A549 (cell line): ENCODE measurements around the gene HIVEP1. TPM values are rescaled to one million over a fixed set of nuclear protein-coding genes. Genes with fewer than 3 reads are reported as not detected.

Source experiments
- ATAC-seq, 2 experiments: fragments of 200-7000 bp in 1 of 2; fragments of >200 bp in 1 of 2; cut with Nextera tagmentation in 1 of 2; cut with Tn5 transposase in 1 of 2; 3 replicates each; pipeline versions ENCODE4 v1.8.0 to v1.9.1; 2018 to 2020; ENCODE audit warnings: mild to moderate bottlenecking in 1 of 2, moderate library complexity in 1 of 2
- CTCF ChIA-PET: fragments of 300-600 bp; sonication (Branson Sonifier 250); formaldehyde crosslinking; extraction: SDS; loops from one replicate; lab custom pipeline; 2021; ENCODE audit warnings: antibody characterized with exemption, inconsistent platforms; lab: Yijun Ruan, JAX
- POLR2A ChIA-PET: fragments of 350-600 bp; formaldehyde crosslinking; extraction: SDS; loops from one replicate; lab custom pipeline; 2021; ENCODE audit warnings: antibody characterized with exemption, inconsistent platforms; lab: Yijun Ruan, JAX
- DNase-seq, 2 experiments: peaks; one replicate each; pipeline versions ENCODE4 v3.0.0 to v3.0.0-alpha.2; 2011 to 2016; ENCODE audit warnings: low read depth in 1 of 2, low spot score in 1 of 2
- FAIRE-seq: peaks from 2 replicates; lab custom pipeline; 2011; peaks lifted over from hg19 to GRCh38; lab: Jason Lieb, UNC
- H3K27ac ChIP-seq, 2 experiments: fragments of >200 bp; sonication (Bioruptor Twin); formaldehyde crosslinking; 3 replicates each; pipeline ENCODE4 v1.5.1; 2016 to 2017
- H3K4me1 ChIP-seq: fragments of >200 bp; sonication (Bioruptor Twin); formaldehyde crosslinking; 3 replicates; pipeline ENCODE4 v1.6.1; 2016
- H3K4me2 ChIP-seq: fragments of >200 bp; sonication (Bioruptor Twin); formaldehyde crosslinking; 3 replicates; pipeline ENCODE4 v1.6.1; 2016
- H3K4me3 ChIP-seq: fragments of >200 bp; sonication (Bioruptor Twin); formaldehyde crosslinking; 3 replicates; pipeline ENCODE4 v1.5.1; 2016
- H3K9me3 ChIP-seq: fragments of >200 bp; sonication (Bioruptor Twin); formaldehyde crosslinking; 3 replicates; pipeline ENCODE4 v1.6.1; 2016
- CEBPB ChIP-seq, 2 experiments: fragments of >200 bp in 1 of 2; sonication (Bioruptor Twin) in 1 of 2; formaldehyde crosslinking in 1 of 2; IDR thresholded peaks; 2 replicates each; pipeline ENCODE4 v1.6.1; 2012 to 2016
- CHD2 ChIP-seq: fragments of 150-350 bp; IDR thresholded peaks from 2 replicates; pipeline ENCODE4 v1.6.1; 2014; ENCODE audit warnings: low read length; ENCODE audit not compliant: partially characterized antibody
- GATA3 ChIP-seq: IDR thresholded peaks from 2 replicates; pipeline ENCODE4 v1.6.1; 2012; ENCODE audit warnings: borderline replicate concordance
- HDAC2 ChIP-seq: fragments of 200-600 bp; sonication (generic); IDR thresholded peaks from 2 replicates; pipeline ENCODE4 v1.6.1; 2016
- HOXA7 ChIP-seq: fragments of 250-450 bp; sonication (Bioruptor Pico); IDR thresholded peaks from 2 replicates; pipeline ENCODE4 v1.5.0; 2020; ENCODE audit warnings: mild to moderate bottlenecking, moderate library complexity
- JUNB ChIP-seq: fragments of >200 bp; sonication (Bioruptor Twin); formaldehyde crosslinking; IDR thresholded peaks from 2 replicates; pipeline ENCODE4 v1.6.1; 2016
- KDM5A ChIP-seq: fragments of 200-600 bp; sonication (generic); IDR thresholded peaks from 2 replicates; pipeline ENCODE4 v1.6.1; 2016; ENCODE audit warnings: antibody characterized with exemption, mild to moderate bottlenecking
- MAZ ChIP-seq: fragments of 150-350 bp; IDR thresholded peaks from 2 replicates; pipeline ENCODE4 v1.6.1; 2014; ENCODE audit warnings: antibody characterized with exemption, low read depth, low read length, borderline replicate concordance
- NPAS2 ChIP-seq: fragments of 250-450 bp; sonication (Bioruptor Pico); IDR thresholded peaks from 2 replicates; pipeline ENCODE4 v1.8.0; 2022; ENCODE audit warnings: mild to moderate bottlenecking, moderate library complexity, borderline replicate concordance
- NR3C1 ChIP-seq: fragments of >200 bp; sonication (Bioruptor Twin); formaldehyde crosslinking; IDR thresholded peaks from 3 replicates; pipeline ENCODE4 v1.6.1; 2017
- RNF2 ChIP-seq: fragments of 200-600 bp; sonication (generic); IDR thresholded peaks from 2 replicates; pipeline ENCODE4 v1.6.1; 2016; ENCODE audit warnings: low read depth, mild to moderate bottlenecking, antibody characterized with exemption, moderate library complexity, borderline replicate concordance
- SREBF2 ChIP-seq: fragments of 450-650 bp; IDR thresholded peaks from 2 replicates; pipeline ENCODE4 v1.6.1; 2014; ENCODE audit warnings: mild to moderate bottlenecking, moderate library complexity
- TFCP2L1 ChIP-seq: fragments of 250-450 bp; sonication (Bioruptor Pico); IDR thresholded peaks from 2 replicates; pipeline ENCODE4 v1.5.0; 2021; ENCODE audit warnings: mild to moderate bottlenecking
- TP53 ChIP-seq: fragments of 250-450 bp; sonication (Bioruptor Pico); IDR thresholded peaks from 2 replicates; pipeline ENCODE4 v1.5.0; 2021; ENCODE audit warnings: mild to moderate bottlenecking, moderate library complexity
- ZNF302 ChIP-seq: fragments of 250-450 bp; sonication (Bioruptor Pico); IDR thresholded peaks from 2 replicates; pipeline ENCODE4 v1.9.0; 2021; ENCODE audit warnings: inconsistent platforms, mild to moderate bottlenecking, moderate library complexity
- ZSCAN20 ChIP-seq: fragments of 250-450 bp; sonication (Bioruptor Pico); IDR thresholded peaks from 2 replicates; pipeline ENCODE4 v1.8.0; 2022; ENCODE audit warnings: mild to moderate bottlenecking, moderate library complexity
- WGBS: methylation state at CpG from one replicate; pipeline ENCODE4 v1.1.6; 2017; ENCODE audit errors: missing lambda C conversion rate; 5-methylcytosine and 5-hydroxymethylcytosine counted together
- polyA plus RNA-seq, 4 experiments: library from polyadenylated mRNA; depleted of rRNA in 3 of 4; stranded (reverse); fragments of >200 nt; fragmentation: RNase III in 1 of 4; extraction: RNeasy Plus Mini Kit Qiagen cat#74134 plus additional on column Dnase treatment in 1 of 4; gene quantifications; 2 replicates in 3 of 4; 3 replicates in 1 of 4; pipeline ENCODE4 v1.2.3, GENCODE V29; 2011 to 2017
- TF ChIP-seq, protein P1 (sequence below): fragments of 150-350 bp; IDR thresholded peaks from 2 replicates; pipeline ENCODE4 v1.6.1; 2014; ENCODE audit warnings: low read depth, mild to moderate bottlenecking, low read length
- TF ChIP-seq, protein P2 (sequence below): fragments of >200 bp; sonication (Bioruptor Twin); formaldehyde crosslinking; IDR thresholded peaks from 3 replicates; pipeline ENCODE4 v1.5.1; 2016
- TF ChIP-seq, protein P3 (sequence below): fragments of 200-600 bp; sonication (generic); IDR thresholded peaks from 2 replicates; pipeline ENCODE4 v1.6.1; 2016; ENCODE audit warnings: antibody characterized with exemption, mild to moderate bottlenecking, moderate library complexity
- TF ChIP-seq, protein P4 (sequence below): fragments of 250-450 bp; sonication (Bioruptor Pico); IDR thresholded peaks from 2 replicates; pipeline ENCODE4 v1.5.0; 2020; ENCODE audit warnings: low read depth, mild to moderate bottlenecking, moderate library complexity

HIVEP1 gene
- polyA plus RNA-seq, 2 of the 4 experiments (the other 2 are of a cell fraction), result 5.8 to 10.5 TPM

DNA sequence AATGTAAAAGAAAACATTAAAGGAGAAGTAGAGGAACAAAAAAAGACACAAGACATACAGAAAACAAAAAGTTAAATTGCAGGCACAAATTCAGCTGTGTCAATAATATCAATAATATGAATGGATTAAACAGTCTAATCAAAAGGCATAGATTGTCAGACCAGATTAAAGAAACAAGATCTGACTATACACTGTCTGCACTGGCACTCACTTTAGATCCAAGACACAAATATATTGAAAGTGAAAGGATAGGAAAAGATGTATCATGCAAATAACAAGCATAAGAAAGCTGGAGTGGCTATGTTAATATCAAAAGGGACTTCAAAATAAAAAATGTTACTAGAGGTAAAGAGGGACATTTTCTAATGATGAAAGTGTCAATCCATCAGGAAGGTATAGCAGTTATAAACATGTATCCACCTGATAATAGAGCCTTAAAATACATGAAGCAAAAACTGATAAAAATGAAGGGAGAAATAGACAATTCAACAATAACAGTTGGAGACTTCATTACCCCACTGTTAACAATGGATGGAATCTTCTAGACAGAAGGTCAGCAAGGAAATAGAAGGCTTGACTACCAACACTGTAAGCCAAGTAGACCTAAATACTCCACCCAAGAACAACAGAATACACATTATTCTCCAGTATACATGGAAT, 89.7 kb downstream of the HIVEP1 start:
- no peak overlapping the region for H3K4me2 ChIP-seq
- H3K9me3 ChIP-seq, result no peaks in the 10 kb centered on the region
- no peak for ATAC-seq
- no peak overlapping the region for H3K27ac ChIP-seq
- TF ChIP-seq, protein P1, sequence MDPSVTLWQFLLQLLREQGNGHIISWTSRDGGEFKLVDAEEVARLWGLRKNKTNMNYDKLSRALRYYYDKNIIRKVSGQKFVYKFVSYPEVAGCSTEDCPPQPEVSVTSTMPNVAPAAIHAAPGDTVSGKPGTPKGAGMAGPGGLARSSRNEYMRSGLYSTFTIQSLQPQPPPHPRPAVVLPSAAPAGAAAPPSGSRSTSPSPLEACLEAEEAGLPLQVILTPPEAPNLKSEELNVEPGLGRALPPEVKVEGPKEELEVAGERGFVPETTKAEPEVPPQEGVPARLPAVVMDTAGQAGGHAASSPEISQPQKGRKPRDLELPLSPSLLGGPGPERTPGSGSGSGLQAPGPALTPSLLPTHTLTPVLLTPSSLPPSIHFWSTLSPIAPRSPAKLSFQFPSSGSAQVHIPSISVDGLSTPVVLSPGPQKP, result no peak
- TF ChIP-seq, protein P2, sequence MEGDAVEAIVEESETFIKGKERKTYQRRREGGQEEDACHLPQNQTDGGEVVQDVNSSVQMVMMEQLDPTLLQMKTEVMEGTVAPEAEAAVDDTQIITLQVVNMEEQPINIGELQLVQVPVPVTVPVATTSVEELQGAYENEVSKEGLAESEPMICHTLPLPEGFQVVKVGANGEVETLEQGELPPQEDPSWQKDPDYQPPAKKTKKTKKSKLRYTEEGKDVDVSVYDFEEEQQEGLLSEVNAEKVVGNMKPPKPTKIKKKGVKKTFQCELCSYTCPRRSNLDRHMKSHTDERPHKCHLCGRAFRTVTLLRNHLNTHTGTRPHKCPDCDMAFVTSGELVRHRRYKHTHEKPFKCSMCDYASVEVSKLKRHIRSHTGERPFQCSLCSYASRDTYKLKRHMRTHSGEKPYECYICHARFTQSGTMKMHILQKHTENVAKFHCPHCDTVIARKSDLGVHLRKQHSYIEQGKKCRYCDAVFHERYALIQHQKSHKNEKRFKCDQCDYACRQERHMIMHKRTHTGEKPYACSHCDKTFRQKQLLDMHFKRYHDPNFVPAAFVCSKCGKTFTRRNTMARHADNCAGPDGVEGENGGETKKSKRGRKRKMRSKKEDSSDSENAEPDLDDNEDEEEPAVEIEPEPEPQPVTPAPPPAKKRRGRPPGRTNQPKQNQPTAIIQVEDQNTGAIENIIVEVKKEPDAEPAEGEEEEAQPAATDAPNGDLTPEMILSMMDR, result no peak
- TF ChIP-seq GATA3 (no peak), NR3C1 (no peak), JUNB (no peak), TFCP2L1 (no peak)
- TF ChIP-seq, all 56 proteins: peak for 0
- ChIA-PET POLR2A (no interaction called here), CTCF (no interaction called here)
- Histone ChIP-seq H3K4me3 (no peak overlapping the region), H3K4me1 (no peaks in the 10 kb centered on the region)
- DNase-seq (no peak), FAIRE-seq (no peak)

DNA sequence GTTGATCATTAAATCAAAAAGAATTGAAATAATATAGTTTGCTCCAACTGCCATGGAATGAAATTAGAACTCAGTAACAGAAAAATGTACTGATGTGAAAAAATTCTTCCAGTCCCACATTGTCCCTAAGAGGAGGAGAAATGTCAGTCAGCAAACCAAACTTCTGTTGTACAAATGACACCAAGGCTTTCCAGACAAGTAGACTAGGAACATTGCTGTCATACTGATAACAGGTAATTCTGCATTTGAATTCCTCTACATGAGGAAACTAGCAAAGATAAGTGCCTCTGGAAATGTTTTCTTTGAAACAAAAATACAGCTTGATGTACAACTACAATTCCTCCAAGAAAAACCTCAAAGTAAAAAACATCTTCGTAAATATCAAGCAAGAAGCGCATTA, 90.2 kb downstream of the HIVEP1 start:
- TF ChIP-seq KDM5A (no peak), HDAC2 (no peak), ZNF302 (CRISPR knock-in tag) (no peak), MAZ (no peak), CEBPB (IDR thresholded peaks at IDR 0.05) (no peak), RNF2 (no peak), ZSCAN20 (no peak), TP53 (CRISPR knock-in tag) (no peak), NPAS2 (CRISPR knock-in tag) (no peak), HOXA7 (CRISPR knock-in tag) (no peak), SREBF2 (no peak), NR3C1 (no peak), CHD2 (no peak)
- TF ChIP-seq, protein P3, sequence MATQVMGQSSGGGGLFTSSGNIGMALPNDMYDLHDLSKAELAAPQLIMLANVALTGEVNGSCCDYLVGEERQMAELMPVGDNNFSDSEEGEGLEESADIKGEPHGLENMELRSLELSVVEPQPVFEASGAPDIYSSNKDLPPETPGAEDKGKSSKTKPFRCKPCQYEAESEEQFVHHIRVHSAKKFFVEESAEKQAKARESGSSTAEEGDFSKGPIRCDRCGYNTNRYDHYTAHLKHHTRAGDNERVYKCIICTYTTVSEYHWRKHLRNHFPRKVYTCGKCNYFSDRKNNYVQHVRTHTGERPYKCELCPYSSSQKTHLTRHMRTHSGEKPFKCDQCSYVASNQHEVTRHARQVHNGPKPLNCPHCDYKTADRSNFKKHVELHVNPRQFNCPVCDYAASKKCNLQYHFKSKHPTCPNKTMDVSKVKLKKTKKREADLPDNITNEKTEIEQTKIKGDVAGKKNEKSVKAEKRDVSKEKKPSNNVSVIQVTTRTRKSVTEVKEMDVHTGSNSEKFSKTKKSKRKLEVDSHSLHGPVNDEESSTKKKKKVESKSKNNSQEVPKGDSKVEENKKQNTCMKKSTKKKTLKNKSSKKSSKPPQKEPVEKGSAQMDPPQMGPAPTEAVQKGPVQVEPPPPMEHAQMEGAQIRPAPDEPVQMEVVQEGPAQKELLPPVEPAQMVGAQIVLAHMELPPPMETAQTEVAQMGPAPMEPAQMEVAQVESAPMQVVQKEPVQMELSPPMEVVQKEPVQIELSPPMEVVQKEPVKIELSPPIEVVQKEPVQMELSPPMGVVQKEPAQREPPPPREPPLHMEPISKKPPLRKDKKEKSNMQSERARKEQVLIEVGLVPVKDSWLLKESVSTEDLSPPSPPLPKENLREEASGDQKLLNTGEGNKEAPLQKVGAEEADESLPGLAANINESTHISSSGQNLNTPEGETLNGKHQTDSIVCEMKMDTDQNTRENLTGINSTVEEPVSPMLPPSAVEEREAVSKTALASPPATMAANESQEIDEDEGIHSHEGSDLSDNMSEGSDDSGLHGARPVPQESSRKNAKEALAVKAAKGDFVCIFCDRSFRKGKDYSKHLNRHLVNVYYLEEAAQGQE, result no peak
- TF ChIP-seq, protein P4, sequence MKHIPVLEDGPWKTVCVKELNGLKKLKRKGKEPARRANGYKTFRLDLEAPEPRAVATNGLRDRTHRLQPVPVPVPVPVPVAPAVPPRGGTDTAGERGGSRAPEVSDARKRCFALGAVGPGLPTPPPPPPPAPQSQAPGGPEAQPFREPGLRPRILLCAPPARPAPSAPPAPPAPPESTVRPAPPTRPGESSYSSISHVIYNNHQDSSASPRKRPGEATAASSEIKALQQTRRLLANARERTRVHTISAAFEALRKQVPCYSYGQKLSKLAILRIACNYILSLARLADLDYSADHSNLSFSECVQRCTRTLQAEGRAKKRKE (CRISPR knock-in tag), result no peak
- TF ChIP-seq, all 56 proteins: peak for 0
- H3K4me3 ChIP-seq, result no peak overlapping the region
- no peaks in the 10 kb centered on the region for H3K4me1 ChIP-seq
- POLR2A ChIA-PET, result no interaction called here
- 98% methylated on average over 2 of the region's 2 CpGs for WGBS
- H3K27ac ChIP-seq, result no peak overlapping the region
- DNase-seq (no peak), FAIRE-seq (no peak), ATAC-seq (no peak)
- no peak overlapping the region for H3K4me2 ChIP-seq
- H3K9me3 ChIP-seq, result no peaks in the 10 kb centered on the region
- CTCF ChIA-PET, result no interaction called here
